Sigmoid colon (tissue), 4 donors: ENCODE measurements around the gene ZCCHC14.

Experiments used
- CTCF ChIP-seq, 4 experiments: fragments of 450-650 bp in 3 of 4; fragments of 200-600 bp in 1 of 4; IDR thresholded peaks; one replicate each; pipeline ENCODE4 v1.5.1; 2016 to 2019; ENCODE audit warnings: antibody characterized with exemption in 4 of 4, mild to moderate bottlenecking in 3 of 4, moderate library complexity in 2 of 4
- EP300 ChIP-seq, 4 donors: sonication (generic); formaldehyde crosslinking; IDR thresholded peaks; one replicate each; pipeline ENCODE4 v1.6.1; 2017; ENCODE audit warnings: antibody characterized with exemption in 4 of 4
- POLR2AphosphoS5 ChIP-seq, 4 donors: sonication (generic); formaldehyde crosslinking; IDR thresholded peaks; one replicate each; pipeline ENCODE4 v1.6.1; 2017; ENCODE audit warnings: antibody characterized with exemption in 4 of 4

DNA sequence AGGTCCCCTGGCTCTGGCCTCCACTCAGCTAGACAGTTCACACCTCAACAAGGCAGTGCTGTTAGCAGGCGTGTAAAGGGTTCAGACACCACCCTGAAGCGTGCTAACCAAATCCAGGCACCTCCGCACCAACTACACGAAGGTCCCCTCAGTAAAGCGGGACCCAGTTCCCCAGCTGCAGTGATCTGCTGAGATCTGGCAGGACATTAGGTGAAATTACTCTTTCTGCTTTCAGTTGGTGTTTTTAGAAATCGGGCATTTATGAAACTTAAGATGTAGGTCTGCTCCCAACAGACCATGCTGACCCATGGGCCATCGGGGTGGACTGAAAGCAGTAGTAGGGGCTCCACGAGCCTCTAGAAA, 136.4 kb downstream of the ZCCHC14 start:
- TF ChIP-seq CTCF (IDR thresholded peaks at IDR 0.05) (no peak), POLR2AphosphoS5 (IDR thresholded peaks at IDR 0.05) (no peak), EP300 (IDR thresholded peaks at IDR 0.05) (no peak)
